Neuron (in vitro differentiated cells): Measurements from ENCODE around the gene FAM120A.

ENCODE experiments used
- H2AFZ ChIP-seq: one replicate; pipeline ENCODE4 v1.6.1; 2013; ENCODE audit warnings: low read depth, mild to moderate bottlenecking, inconsistent platforms, low read length, moderate library complexity
- H3K27me3 ChIP-seq: one replicate; pipeline ENCODE4 v1.6.1; 2013; ENCODE audit warnings: low read length; ENCODE audit not compliant: insufficient read depth
- H3K36me3 ChIP-seq: one replicate; pipeline ENCODE4 v1.6.1; 2013; ENCODE audit warnings: low read length; ENCODE audit not compliant: insufficient read depth
- H3K4me1 ChIP-seq: one replicate; pipeline ENCODE4 v1.6.1; 2013; ENCODE audit warnings: low read length; ENCODE audit not compliant: insufficient read depth
- H3K4me3 ChIP-seq: 2 replicates; pipeline ENCODE4 v1.5.1; 2013; ENCODE audit warnings: mild to moderate bottlenecking, low read length, moderate library complexity
- H3K9me3 ChIP-seq: one replicate; pipeline ENCODE4 v1.6.1; 2013; ENCODE audit warnings: low read length

Gene FAM120A

DNA sequence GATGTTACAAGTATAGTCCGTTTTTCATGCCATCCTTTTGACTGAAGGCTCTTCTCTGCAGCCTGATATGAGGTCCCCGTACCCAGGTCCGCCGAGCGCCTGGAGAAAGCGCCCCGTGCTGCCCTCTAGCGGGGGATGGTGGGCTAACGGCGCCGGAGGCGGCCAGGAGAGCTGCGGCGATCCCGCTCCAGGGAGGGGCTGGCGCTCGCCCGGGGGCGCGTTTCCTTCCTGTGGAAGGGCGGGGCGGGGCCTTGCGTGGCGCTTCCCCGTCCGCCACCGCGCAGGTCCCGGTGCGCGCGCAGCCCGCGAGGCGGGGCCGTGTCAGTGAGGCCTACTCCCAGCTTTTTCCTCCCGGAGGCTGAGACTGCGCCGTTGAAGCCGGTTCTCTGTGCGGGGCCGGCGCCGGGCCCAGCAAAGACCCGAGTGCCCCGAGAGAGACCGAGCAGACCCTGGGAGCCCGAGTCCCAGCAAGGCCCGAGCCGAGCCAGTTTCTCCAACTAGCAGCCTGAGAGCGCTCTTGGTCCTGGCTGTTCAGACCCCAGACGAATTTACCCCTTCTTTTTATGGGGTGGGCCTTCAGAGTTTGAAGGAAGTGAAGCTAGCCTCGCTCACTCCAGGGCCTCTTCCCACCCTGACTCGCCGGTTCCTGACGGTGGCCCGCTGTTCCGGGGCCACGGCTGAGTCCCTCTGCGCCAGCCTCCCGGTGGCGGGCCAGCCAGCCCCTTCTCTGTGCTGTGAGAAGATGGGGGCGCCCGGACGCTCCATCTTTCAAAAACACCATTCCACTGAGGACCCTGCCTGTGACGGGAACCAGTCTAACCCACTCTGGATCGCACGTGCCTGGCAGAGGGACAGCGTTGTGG, 115.2 kb downstream of the FAM120A start:
- peak overlapping the region; percentile 61 for H3K4me3 ChIP-seq
- H3K36me3 ChIP-seq: peaks cover 26% of the 10 kb centered on the region
- peak overlapping the region; percentile 18 for H2AFZ ChIP-seq
- peaks cover 9% of the 10 kb centered on the region for H3K4me1 ChIP-seq
- peaks cover 3% of the 10 kb centered on the region for H3K9me3 ChIP-seq
- no peaks in the 10 kb centered on the region for H3K27me3 ChIP-seq

DNA sequence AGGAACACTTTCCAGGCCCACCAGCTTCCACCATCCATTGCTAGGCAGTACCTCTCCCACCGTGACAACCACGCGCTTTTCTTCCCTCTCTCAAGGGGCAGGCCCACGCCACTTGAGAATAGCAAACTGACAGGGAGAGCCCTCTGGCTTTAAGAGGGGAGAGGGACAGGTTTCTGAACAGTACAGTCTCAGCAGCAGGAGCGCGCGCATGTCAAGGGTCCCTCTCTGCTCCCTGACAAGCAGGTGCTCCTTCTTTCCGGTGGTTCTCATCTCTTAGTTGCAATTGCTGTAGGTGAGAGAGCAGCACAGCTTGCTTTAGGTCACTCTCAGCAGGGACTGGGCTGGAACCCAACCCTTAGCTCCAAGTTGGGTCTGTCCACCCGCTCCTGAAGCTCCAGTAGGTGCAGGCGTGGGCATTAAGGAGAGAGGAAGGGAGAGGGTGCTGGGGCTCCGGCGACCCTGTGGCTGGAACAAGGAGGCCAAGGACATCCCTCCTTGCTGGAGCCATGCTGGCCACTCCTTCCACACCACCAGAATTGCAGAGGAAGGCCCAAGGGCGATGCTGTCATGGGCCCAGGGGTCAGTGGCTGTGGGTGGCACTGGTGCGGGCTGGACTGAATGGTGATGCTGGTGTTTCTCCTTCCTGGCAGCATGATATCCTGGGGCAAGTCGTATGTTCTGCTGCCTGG, 115.9 kb downstream of the FAM120A start:
- Histone ChIP-seq H3K27me3 (no peaks in the 10 kb centered on the region), H3K4me3 (peak overlapping the region; percentile 61), H3K36me3 (peaks cover 18% of the 10 kb centered on the region), H3K9me3 (peaks cover 3% of the 10 kb centered on the region), H3K4me1 (peaks cover 9% of the 10 kb centered on the region), H2AFZ (peak overlapping the region; percentile 18)

DNA sequence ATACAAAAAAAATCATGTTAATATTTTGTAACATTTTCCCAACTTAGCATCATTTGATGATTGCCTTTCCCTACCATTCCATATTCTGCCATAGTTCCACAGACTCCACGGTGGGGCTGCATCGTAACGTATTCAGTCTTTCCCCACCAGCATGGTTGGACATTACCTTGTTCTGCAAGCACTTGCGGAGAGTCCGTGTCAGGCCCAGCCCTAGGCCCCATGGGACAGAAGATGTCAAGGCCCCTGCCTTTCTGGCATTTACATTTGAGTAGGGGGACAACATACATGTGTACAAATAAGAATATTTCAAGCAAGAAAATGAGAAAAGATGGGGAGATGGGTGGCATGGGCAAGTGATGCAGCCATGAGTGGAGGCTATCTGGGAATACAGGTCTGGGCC, 116.7 kb downstream of the FAM120A start:
- Histone ChIP-seq H3K27me3 (no peaks in the 10 kb centered on the region), H3K9me3 (peaks cover 3% of the 10 kb centered on the region), H3K4me3 (no peak overlapping the region), H3K36me3 (peaks cover 12% of the 10 kb centered on the region), H3K4me1 (peaks cover 9% of the 10 kb centered on the region), H2AFZ (no peak overlapping the region)

DNA sequence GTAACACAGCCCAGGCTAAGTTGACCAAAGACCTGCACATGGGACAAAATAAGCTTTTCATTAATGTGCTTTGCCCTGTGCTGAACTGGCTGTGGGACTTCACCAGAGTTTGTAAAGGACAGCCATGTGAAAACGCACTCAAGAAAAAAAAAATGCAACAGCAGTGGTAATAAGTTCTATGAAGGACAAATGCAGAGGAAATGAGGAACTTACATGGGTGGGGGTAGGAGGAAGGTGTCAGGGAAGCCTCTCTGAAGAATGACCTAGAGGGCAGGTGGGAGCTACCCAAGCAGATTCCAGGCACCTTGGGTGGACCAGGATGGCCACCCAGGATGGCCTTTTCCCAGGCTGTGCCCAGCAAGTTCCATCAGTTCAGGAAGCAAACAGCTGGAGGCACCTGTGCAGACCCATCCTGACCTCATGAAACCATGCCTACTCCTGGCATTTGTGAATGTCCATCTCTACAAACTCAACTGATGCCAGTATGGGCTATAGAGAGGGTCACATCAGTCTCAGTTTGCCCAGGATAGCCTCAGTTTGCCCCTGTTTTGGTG, 118.2 kb downstream of the FAM120A start:
- Histone ChIP-seq H3K36me3 (peaks cover 2% of the 10 kb centered on the region), H2AFZ (no peak overlapping the region), H3K4me3 (no peak overlapping the region)

DNA sequence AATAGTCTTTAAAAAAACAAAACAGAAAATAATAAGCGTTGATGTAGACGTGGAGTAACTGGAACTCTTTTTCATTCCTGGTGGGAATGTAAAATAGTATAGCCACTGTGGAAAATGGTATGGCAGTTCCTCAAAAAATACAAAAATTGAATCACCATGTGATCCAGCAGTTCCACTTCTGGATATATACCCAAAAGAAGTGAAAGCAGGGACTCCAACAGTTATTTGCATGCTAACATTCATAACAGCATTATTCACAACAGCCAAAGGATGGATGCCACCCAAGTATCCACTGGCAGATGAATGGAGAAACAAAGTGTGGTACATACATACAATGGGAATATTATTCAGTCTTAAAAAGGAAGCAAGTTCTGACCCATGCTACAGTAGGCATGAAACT, 120.7 kb downstream of the FAM120A start:
- no peak overlapping the region for H2AFZ ChIP-seq
- no peaks in the 10 kb centered on the region for H3K27me3 ChIP-seq
- H3K4me1 ChIP-seq: peaks cover 21% of the 10 kb centered on the region
- H3K4me3 ChIP-seq: no peak overlapping the region
- no peaks in the 10 kb centered on the region for H3K36me3 ChIP-seq
- H3K9me3 ChIP-seq: peaks cover 3% of the 10 kb centered on the region

More for the DNA sequence above, 118.2 kb downstream of the FAM120A start:
- peaks cover 13% of the 10 kb centered on the region for H3K4me1 ChIP-seq
- H3K27me3 ChIP-seq: no peaks in the 10 kb centered on the region
- H3K9me3 ChIP-seq: peaks cover 3% of the 10 kb centered on the region

DNA sequence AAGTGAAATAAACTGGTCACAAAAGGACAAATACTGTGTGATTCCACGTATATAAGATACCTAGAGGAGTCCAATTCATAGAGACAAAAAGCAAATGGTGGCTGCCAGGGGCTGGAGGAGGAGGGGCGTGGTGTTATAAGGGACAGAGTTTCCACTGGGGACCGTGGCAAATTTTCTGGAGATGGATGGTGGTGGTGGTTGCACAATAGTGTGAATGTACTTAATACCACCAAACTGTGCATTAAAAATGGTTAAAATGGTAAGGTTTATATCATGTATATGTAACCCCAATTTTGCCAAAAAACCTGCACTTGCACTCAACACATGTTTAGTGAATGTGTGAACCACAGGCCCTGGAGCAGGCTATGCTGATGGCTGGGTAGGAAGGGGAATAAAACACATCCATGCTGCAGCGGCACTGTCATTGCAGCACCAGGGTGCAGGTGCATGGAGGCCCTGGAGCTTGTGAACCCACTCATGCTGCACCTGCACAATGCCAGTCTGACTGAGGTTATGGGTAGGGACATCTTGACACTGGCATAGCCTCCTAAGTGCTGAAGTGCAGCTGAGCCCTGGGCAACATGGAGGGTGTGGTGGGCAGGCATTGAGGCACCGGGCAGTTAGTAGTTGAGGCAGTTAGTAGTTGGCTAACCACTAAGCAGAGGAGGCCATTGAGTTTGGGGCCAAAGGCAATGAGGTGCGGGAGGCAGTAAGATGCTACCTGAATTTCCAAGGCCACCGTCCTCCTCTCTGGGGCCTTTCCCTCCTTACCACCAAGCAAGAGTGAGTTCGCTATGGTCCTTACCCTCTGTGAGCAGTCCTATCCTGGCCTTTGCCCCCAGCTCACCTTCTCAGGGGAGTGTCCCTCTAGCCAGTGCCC, 121.4 kb downstream of the FAM120A start:
- Histone ChIP-seq H2AFZ (no peak overlapping the region), H3K4me1 (peaks cover 20% of the 10 kb centered on the region), H3K4me3 (no peak overlapping the region), H3K27me3 (no peaks in the 10 kb centered on the region), H3K36me3 (no peaks in the 10 kb centered on the region), H3K9me3 (peaks cover 3% of the 10 kb centered on the region)

DNA sequence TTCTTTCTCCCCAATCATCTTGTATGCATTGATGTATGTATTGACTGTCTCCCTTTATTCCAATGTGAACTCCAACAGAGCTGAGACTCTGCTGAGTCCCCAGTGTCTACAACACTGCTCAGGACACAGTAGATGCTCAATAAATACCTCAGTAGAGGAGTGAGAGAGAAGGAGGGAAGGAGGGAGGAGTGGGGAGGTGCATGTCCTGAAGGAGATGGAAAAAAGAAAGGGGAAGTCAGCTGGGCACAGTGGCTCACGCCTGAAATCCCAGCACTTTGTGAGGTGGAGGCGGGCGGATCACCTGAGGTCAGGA, 122.0 kb downstream of the FAM120A start:
- H2AFZ ChIP-seq: no peak overlapping the region
- H3K4me3 ChIP-seq: no peak overlapping the region
- H3K36me3 ChIP-seq: no peaks in the 10 kb centered on the region
- peaks cover 25% of the 10 kb centered on the region for H3K4me1 ChIP-seq
- no peaks in the 10 kb centered on the region for H3K27me3 ChIP-seq
- peaks cover 3% of the 10 kb centered on the region for H3K9me3 ChIP-seq

DNA sequence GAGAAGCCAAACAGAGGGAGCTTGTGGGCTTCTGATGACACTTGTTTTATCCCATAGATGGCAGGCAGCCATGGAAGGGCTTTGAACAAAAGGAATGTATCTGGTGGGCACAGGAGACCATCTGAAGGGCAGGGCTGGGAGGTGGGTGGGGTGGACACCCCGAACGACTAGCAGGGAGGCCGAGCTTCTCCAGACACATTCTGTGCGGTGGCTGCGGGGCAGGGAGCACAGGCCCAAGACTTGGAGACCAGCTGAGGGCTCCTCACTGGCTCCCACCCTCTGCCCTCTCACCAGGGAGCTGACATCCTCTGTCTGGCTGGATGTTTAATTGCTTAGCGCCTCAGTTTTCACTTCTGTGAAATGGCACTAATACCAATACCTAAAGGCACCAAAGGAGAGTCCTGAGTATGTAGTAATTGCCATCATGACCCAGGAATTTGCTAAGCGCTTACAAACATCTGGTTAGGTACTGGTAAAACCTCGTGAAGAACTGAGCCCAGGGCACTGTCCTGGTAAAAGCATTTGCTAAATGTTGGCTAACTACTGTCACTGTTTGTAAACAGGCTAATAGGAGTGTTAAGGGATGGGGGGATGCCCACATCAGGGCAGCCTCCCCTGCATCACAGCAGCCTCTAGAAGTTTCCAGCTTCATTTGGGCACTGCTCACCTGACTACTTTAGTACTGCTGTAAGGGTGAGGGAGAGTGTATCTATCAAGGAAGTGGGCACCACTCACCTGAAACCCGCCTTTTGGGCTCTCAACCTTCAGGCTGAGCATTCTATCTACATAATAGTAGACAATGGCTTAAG, 122.8 kb downstream of the FAM120A start:
- peaks cover 25% of the 10 kb centered on the region for H3K4me1 ChIP-seq
- H3K4me3 ChIP-seq: peak overlapping the region; percentile 66
- H3K9me3 ChIP-seq: peaks cover 3% of the 10 kb centered on the region
- no peaks in the 10 kb centered on the region for H3K36me3 ChIP-seq
- no peak overlapping the region for H2AFZ ChIP-seq
- no peaks in the 10 kb centered on the region for H3K27me3 ChIP-seq

DNA sequence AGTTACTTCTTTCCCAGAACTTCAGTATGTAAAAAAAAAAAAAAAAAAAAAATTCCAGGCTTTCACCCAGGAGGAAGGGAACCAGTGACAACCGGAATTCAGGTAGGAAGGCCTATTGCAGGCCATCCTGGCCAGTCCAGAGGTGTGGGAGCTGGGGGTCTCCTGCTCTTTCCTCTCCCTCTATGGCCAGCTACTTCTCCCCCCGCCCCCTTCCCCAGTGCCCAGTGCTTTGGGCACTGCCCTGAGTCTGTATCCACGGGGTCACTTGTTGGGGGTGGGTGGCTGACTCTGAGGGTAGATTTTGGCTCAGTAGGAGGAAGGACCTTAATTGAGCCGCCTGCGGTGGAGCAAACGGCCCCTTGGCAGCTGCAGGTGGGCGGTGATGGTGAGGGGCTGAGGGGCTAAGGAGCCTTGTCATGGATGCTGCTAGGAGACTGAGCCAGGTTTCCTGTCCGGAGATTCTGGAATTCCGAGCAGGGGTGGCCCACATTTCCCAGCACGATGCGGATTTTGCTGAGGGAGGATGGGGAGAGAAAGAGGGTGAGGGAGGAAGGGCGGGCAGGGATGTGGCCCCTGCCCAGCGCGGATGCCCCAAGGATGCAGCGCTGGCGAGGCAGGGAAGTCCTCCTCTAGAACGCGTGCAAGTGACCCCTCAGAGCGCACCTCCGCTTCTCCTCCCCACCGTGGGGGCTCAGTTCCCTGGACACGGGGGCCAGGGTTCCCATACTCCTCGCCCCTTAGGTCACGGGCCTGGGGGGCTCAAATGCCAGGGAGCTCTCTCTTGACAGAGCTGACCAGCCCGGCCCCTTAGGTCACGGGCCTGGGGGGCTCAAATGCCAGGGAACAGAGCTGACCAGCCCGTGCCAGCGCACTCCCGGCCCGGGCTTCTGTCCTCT, 123.7 kb downstream of the FAM120A start:
- no peaks in the 10 kb centered on the region for H3K36me3 ChIP-seq
- H3K9me3 ChIP-seq: peaks cover 3% of the 10 kb centered on the region
- peak overlapping the region; percentile 92 for H2AFZ ChIP-seq
- no peaks in the 10 kb centered on the region for H3K27me3 ChIP-seq
- H3K4me1 ChIP-seq: peaks cover 25% of the 10 kb centered on the region
- peak overlapping the region; percentile 66 for H3K4me3 ChIP-seq

DNA sequence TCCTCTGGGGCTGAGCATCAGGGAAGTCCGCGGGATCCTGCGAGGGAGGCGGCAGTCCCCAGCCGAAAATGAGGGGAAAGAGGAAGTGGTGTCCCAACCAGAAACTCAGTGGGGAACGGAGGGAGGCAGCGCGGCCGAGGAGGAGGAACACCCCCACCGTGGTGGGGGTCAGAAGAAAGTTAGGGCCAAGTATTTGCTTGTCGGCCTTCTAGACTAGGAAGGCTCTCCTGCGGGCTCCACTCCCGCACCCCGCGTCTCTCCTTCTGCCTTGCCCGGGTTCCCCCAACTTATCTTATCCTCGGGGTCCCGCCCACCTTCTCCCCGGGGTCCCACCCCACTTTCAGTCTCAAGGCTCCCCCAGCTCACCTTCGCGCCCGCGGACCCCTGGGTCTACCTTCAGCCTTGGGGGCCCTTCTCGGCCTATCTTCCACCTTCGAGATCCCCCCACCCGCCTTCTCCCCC, 124.3 kb downstream of the FAM120A start:
- Histone ChIP-seq H3K36me3 (no peaks in the 10 kb centered on the region), H2AFZ (peak overlapping the region; percentile 92), H3K9me3 (peaks cover under 1% of the 10 kb centered on the region), H3K4me3 (peak overlapping the region; percentile 66), H3K27me3 (no peaks in the 10 kb centered on the region), H3K4me1 (peaks cover 25% of the 10 kb centered on the region)

DNA sequence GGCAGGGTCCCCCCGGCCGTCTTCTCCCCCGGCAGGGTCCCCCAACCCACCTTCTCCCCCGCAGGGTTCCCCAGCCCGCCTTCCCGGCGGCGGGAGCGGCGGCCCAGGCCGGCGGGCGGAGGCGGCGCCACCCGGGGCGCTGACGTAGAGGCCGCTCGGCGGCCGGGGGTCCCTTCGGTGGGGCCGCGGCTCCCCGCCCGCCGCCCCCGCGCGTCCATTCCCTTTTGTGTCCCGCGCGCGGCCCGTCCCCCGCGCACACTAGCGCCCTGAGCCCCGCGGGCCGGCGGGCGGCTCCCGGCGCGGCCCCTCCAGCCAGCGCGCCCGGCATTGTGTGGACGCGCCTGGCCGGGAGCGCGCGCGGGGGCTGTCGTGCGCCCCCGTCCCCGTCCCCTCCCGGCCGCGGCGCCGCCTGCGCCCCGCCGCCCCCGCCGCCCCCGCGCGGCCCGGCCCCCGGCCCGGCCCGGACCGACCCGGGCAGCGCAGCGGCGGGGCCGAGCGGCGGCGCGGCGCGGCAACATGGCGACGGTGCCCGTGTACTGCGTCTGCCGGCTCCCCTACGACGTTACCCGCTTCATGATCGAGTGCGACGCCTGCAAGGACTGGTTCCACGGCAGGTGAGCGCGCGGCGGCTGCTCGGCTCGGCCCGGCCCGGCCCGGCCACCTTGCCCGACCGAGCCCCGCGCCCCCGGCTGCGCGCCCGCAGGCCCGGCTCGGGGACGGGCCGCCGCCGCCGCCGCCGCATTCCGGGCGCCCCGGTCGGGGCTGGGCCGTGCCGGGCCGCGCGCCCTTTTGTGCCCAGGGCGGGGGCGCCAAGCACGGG, 125.0 kb downstream of the FAM120A start, which contains the start of gene PHF2:
PHF2 (plus strand) TSS at position 327 of the 820 bp plus-strand sequence; CDS start at position 517, 190 bp downstream.
- Histone ChIP-seq H3K36me3 (no peaks in the 10 kb centered on the region), H2AFZ (peak within 1 kb of the TSS; percentile 92), H3K27me3 (no peaks in the 10 kb centered on the region), H3K9me3 (no peaks in the 10 kb centered on the region), H3K4me1 (peaks cover 25% of the 10 kb centered on the region), H3K4me3 (peak within 1 kb of the TSS; percentile 66)
